Stimulated activated CD4-positive, alpha-beta T cell treated with anti-CD3 and anti-CD28 coated beads, Interleukin-1b, Interleukin-23, amount 100 ng/mL, for 48 hours (primary cell): ENCODE measurements around the gene SDC3.

Source experiments
- DNase-seq: peaks from one replicate; pipeline ENCODE4 v3.0.0-alpha.2; 2020

Gene SDC3

DNA sequence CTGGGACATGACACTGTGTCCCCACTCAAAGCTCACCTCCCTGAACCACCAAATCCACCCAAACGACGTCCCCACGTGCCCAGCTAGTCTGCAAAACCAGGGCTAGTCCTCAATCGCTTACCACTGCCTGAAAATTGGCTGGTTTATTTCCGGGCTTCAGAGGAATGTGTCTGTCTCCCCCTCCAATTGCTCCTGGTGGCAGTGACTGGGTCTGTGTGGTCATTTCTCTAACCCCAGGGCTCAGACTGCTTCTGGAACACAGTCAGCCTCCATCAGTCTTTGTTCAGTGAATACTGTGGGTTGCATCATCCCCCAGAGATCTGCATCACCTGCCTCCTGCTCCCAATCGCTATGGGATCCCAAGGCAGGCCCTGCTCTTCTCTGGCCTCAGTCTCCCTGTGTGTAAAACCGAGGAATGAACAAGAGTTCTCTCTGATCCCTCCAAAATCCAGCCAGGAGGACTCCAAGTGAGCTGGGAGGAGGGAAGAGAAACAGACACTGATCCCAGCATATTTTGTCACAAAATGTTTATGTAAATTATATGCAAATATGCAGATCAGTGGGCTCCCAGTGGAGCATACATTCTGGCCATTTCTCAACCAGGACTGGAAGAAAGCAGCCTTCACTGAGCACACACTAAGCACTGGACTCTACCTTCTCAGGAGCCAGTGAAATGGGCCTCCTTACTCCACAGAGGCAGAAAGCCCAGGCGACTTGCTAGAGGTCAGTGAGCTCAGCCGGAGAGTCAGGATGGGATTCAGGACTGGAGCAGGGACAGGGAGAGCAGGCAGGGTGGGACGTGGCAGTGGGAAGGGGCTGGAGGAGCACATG is 20.9 kb downstream of the SDC3 start:
- no peak for DNase-seq

GRCh38 chr1:30886710-30887428 is 21.7 kb downstream of the SDC3 start:
- no peak for DNase-seq

GRCh38 chr1:30885570-30886522 is 22.7 kb downstream of the SDC3 start:
- no peak for DNase-seq

GRCh38 chr1:30884723-30885122 is 23.8 kb downstream of the SDC3 start:
- DNase-seq, result no peak

DNA sequence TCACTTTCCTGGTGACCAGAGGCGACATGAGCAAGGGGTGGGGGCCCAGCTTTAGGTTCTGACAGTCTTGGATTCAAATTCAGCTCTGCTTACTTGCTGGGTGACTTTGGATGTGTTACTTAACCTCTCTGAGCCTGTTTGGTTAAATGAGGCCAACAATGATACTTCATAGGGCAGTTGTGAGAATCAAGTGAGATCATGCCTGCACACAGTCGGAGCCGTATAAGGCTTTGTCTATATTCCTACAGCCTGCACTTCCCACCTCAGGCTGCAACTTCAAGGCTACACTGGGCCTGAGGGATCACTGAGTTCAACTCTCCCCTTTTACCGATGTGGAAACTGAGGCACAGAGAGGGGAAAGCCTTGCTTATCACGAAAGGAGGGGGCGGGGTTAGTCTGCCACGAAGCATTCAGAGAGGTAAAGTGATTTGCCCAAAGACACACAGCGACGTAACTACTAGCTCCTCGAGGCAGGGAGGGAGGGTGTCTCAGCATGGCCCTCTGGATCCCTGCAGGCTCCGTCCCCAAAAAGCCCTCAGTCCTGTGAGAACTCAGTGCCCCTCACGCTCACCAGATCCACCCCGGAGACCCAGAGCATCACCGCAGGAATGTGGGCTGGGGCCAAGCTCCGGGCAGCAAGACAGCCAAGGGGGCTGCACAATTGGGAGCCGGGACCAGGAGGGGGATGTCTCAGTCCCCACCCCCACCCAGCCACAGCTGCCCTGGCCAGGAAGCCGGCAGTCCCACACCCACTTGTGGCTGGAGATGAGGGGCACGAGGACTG is 25.0 kb downstream of the SDC3 start:
- no peak for DNase-seq

DNA sequence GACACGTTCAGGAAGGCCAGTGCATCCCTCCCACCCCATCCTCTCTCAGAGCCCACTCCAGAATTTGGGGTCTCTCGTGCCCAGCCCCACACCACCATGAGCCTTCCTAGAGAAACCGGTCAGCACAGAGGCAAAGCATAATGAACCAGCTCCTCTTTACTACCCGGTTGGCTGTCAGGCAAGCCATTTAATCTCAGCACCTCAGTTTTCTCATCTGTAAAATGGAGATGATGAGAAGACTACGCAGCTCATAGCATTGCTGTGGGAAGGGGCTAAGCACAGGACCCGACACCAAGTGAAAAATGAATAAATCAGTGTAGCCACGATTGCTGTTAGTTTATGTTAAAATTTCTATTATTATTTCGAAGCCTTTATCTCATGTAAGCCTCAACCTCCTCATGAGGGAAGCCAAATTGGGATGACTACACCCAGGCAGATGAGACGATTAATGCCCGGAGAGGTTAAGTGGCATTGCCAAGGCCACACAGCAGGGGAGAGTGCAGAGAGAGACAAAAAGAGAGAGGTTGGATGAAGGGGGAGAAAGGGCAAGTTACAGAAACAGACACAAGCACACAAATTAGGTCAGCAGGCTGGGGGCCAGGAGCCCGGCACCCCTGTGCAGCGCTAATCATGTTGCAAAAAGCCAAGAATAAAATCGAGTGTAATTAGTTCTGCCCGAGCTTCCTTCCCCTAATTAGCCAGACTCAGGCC is 25.7 kb downstream of the SDC3 start:
- no peak for DNase-seq

DNA sequence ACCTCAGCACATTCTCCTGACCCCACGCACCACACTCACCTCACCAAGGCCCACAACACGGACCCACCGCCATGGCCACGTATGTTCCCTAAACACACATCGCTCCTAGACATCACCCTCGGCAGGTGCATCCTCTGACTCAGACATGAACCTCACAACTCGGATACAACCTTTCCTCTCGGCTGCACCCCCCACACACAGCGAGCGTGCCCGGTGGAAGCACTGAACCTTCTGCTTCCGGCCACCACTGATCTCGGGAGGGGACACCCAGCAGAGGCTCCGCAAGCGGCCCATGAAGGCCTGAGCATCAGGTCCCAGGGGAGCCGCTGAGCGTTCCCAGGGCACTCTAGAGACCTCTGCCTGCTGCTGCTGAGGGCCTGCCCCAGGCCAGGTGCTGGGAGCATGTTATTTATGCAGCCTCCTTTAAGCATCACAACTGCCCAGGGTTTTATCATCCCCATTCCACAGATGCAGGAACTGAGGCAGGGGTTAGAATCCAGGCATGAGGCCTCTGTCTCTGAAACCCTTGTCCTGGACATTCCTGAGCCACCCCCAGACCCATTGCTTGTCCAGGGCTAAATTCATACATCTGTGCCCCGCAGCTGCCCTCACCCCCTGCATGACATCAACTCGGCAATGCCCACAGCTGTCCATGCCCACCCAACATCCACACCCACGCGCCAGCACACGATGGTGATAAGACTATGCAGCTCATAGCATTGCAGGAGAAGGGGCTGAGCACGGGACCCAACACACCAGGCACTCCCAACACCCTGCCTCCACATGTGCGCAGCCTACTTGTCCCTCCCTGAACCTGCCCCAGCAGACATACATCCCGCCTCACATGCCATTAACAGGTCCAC is 27.0 kb downstream of the SDC3 start:
- no peak for DNase-seq

DNA sequence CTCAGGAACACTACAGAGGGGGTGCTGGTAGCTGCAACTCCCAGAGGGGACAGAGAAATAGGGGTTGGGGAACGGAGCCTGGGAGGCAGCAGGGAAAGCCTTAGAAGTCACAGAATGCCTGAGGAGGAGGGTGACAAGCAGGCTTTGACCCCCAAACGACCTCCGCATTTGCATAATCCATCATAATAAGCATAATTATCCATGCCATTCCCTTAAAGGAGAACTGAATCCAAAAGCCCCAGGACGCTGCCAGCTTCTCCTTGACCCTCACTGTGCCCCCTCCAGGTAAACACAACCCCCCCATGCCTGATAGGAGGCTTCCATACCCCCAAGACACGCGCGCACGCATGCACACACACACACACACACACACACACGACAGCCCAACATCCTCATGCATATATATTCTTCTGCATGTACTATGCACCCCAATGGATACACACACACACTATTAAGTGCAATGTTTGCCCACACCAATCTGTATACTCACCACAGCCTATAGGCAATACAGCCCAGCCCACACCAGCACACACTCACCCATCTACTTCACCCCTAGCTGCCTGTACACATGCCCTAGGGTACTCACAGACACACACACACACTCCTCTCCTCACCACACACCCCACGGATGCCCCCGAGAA is 27.8 kb downstream of the SDC3 start:
- no peak for DNase-seq

- no peak for DNase-seq
Observed at GRCh38 chr1:30879940-30880677, 28.4 kb downstream of the SDC3 start.

GRCh38 chr1:30879126-30879786 is 29.3 kb downstream of the SDC3 start:
- no peak for DNase-seq

DNA sequence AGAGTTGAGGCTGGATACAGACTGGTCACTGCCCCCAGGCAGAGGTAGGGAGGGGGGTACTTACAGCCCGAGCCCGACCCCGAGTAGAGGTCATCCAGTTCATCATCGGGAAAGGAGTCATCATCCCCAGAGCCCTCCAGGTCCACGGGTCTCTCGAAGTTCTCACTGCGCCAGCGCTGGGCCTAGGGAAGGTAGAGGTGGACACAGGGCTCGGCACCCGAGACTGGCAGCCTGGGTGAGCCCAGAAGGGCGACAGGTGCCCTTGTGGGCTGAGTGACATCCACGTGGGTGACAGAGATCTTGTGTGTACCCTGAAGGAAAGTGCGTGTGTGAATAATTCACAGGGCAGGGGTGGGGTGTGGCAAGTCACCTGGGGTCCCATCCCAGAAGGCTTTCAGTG is 30.0 kb downstream of the SDC3 start:
- DNase-seq, result no peak

GRCh38 chr1:30878016-30878415 is 30.5 kb downstream of the SDC3 start:
- no peak for DNase-seq

GRCh38 chr1:30877205-30877912 is 31.2 kb downstream of the SDC3 start:
- no peak for DNase-seq

DNA sequence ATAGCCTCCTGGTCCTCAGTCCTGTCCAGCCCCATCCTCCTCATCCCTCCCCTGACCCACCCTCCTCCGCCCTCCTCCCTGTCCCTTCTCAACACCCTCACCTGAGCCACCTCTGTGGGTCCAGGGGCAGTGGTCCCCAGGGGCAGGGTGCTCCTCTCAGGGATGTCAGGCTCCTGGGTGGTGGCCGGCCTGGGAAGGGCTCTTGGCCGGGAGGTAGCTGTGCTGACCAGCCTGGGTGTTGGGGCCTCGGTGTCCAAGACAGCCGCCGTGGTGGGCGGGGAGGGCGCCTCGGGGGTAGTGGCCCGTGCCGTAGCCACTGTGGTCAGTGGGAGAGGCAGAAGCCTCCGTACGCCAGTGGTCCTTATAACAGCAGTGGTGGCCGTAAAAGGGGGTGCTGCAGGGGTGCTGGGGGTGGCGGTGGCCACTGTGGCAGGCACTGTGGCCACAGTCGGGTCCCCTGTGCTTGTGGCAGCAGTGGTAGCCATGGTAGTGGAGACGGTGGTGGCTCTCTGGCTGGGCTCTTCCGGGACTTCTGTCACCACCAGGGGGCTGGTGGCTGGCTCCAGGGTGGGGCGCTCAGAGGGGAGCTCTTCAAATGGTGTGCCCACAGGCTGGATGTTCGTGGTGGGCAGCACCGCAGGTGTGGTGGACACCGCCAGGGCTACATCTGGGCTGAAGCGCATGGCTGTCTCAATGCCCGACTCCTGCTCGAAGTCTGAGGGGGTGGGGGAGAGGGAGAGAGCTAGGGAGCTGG is 31.9 kb downstream of the SDC3 start:
- DNase-seq, result no peak

DNA sequence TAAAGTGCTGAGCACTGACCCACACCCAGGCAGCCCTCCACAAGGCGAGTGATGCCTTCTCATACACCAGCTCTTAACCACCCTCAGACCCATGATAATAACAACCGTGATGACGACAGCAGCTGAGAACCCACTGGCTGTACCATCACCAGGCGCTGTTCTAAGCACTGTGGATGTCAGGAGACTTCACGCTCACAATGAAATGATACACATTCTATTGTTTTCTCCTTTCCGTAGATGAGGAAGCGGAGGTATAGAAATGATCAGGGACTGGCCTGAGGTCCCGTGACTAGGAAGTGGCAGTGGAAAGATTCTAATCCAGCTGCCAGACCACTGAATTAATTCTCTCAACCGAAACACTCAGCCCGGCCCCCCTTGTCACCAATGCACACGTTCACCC is 32.6 kb downstream of the SDC3 start:
- no peak for DNase-seq

- no peak for DNase-seq
Observed at GRCh38 chr1:30875197-30875596, 33.4 kb downstream of the SDC3 start.

DNA sequence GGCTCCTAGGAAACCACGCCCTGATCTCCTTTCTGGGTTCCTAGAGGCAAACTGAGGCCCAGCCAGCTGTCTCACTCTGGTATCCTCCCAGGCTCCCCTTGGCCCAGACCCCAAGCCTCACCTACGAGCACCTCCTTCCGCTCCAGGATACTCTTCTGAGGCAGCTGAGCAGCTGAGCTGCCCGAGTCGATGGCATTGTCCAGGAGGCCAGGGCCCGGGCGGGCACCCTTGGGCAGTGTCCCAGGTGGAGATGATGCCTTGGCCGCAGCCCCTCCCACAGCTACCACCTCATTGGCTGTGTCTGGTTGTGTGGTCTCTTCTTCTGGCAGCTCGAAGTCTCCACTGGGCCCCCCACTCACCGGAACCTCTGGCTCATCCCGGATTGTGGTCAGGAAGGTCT is 34.4 kb downstream of the SDC3 start:
- no peak for DNase-seq

DNA sequence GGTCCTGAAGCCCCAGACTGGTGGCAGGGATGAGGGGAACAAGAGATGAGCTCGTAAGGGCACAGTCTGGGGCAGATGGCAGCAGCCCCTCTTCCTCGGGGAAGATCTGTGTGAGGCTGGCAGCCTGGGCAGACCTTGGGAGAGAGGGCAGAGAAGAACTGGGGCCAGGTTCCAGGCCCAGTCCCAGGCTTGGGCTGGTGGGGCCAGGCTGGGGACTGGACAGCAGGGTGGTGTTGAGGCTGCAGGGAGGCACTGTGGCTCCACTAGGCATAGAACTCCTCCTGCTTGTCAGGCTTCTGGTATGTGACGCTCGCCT is 35.7 kb downstream of the SDC3 start:
- DNase-seq, result no peak
